ENCODE results near the gene VAV1. TPM values are rescaled to one million over a fixed set of nuclear protein-coding genes. Genes with fewer than 3 reads are reported as not detected.

Gene VAV1
- total and polyA plus RNA-seq, 9 of the 15 experiments (the other 6 are each of a cell fraction or from before 2014, with no cell fraction given): 0.46 to 20.1 (median 11.1) TPM

DNA sequence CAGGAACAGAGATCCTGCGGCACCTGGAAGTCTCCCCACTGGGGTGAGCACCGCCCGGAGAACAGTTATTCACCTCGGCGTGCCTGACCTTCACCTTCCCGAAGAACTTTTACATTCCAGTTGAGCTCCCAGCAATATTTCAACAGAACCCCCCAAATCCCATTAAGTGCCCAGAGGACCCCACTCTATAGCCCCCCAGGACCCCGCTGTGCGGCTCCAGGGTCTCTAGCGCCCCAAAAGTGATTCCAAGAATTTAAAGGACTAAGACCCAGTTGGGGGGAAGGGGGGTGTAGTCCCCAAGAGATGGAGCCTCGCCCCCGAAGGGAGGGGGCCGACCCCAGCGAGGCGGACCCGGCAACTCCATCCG, 35.6 kb upstream of the VAV1 start (continued):
- TF ChIP-seq GTF3C2 (IDR thresholded peaks at IDR 0.05; ENCODE audit: borderline replicate concordance, extremely low read depth, insufficient read length): no peak
- TF ChIP-seq SUPT5H (IDR thresholded peaks at IDR 0.05): no peak
- no peak for TF ChIP-seq ZNF197 (CRISPR knock-in tag; IDR thresholded peaks at IDR 0.05; ENCODE audit: low read depth)
- TF ChIP-seq, protein P1, sequence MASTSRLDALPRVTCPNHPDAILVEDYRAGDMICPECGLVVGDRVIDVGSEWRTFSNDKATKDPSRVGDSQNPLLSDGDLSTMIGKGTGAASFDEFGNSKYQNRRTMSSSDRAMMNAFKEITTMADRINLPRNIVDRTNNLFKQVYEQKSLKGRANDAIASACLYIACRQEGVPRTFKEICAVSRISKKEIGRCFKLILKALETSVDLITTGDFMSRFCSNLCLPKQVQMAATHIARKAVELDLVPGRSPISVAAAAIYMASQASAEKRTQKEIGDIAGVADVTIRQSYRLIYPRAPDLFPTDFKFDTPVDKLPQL (IDR thresholded peaks at IDR 0.05; ENCODE audit: extremely low read depth, insufficient read length): no peak
- no peak for TF ChIP-seq HIVEP1 (CRISPR knock-in tag; IDR thresholded peaks at IDR 0.05)
- TF ChIP-seq, protein P2, sequence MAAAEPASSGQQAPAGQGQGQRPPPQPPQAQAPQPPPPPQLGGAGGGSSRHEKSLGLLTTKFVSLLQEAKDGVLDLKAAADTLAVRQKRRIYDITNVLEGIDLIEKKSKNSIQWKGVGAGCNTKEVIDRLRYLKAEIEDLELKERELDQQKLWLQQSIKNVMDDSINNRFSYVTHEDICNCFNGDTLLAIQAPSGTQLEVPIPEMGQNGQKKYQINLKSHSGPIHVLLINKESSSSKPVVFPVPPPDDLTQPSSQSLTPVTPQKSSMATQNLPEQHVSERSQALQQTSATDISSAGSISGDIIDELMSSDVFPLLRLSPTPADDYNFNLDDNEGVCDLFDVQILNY (CRISPR knock-in tag; IDR thresholded peaks at IDR 0.05): no peak
- no peak for TF ChIP-seq ELF4 (CRISPR knock-in tag; IDR thresholded peaks at IDR 0.05)
- no peak for TF ChIP-seq PRPF4 (IDR thresholded peaks at IDR 0.05; ENCODE audit: insufficient read depth, low read depth, low read length, poor library complexity, severe bottlenecking)
- TF ChIP-seq ATF1 (CRISPR knock-in tag; IDR thresholded peaks at IDR 0.05): no peak
- TF ChIP-seq ATF1 (tag; IDR thresholded peaks at IDR 0.05): no peak
- no peak for TF ChIP-seq ZBTB11 (CRISPR knock-in tag; IDR thresholded peaks at IDR 0.05)
- TF ChIP-seq SETDB1 (IDR thresholded peaks at IDR 0.05; ENCODE audit: low read length): no peak
- TF ChIP-seq POLR3G (IDR thresholded peaks at IDR 0.05; ENCODE audit: extremely low read depth, insufficient read length, insufficient replicate concordance): no peak
- no peak for TF ChIP-seq HMG20B (CRISPR knock-in tag; IDR thresholded peaks at IDR 0.05)
- no peak for TF ChIP-seq TCFL5 (CRISPR knock-in tag; conservative IDR thresholded peaks at IDR 0.05)
- no peak for TF ChIP-seq POLR3A (IDR thresholded peaks at IDR 0.05; ENCODE audit: borderline replicate concordance, extremely low read depth, insufficient read depth, insufficient read length)
- no peak for TF ChIP-seq SMAD1 (IDR thresholded peaks at IDR 0.05; ENCODE audit: low read depth, low read length, partially characterized antibody)
- peak; percentile 72; the same call in 1 of the 2 replicates for TF ChIP-seq HINFP (tag; conservative IDR thresholded peaks at IDR 0.05; ENCODE audit: low read depth)
- no peak for TF ChIP-seq NR3C1 (CRISPR knock-in tag; IDR thresholded peaks at IDR 0.05)
- no peak for TF ChIP-seq PHB (CRISPR knock-in tag; IDR thresholded peaks at IDR 0.05)

Data from K562 (cell line).